ENCODE results near the gene PRR7.

PRR7 gene

GRCh38 chr5:177469750-177470525, 23.3 kb downstream of the PRR7 start:
- no peak for DNase-seq (ENCODE audit: low read depth)

- no peak for DNase-seq (ENCODE audit: low read depth)
Measured at GRCh38 chr5:177470759-177471536, 24.3 kb downstream of the PRR7 start.

GRCh38 chr5:177471610-177472356, 25.2 kb downstream of the PRR7 start:
- DNase-seq (ENCODE audit: low read depth) = no peak

GRCh38 chr5:177472460-177473442, 26.1 kb downstream of the PRR7 start:
- no peak for DNase-seq (ENCODE audit: low read depth)

- no peak for DNase-seq (ENCODE audit: low read depth)
Measured at GRCh38 chr5:177473443-177474001, 26.9 kb downstream of the PRR7 start, which contains the start of gene DBN1. TSS of gene DBN1 (minus strand) at chr5:177473634. CDS start at chr5:177473521, 113 bp downstream.

- no peak for DNase-seq (ENCODE audit: low read depth)
Measured at GRCh38 chr5:177474002-177474476, 27.4 kb downstream of the PRR7 start.

- no peak for DNase-seq (ENCODE audit: low read depth)
Measured at GRCh38 chr5:177474846-177475562, 28.4 kb downstream of the PRR7 start.

GRCh38 chr5:177475563-177476427, 29.2 kb downstream of the PRR7 start:
- DNase-seq (ENCODE audit: low read depth) = no peak

- no peak for DNase-seq (ENCODE audit: low read depth)
Measured at GRCh38 chr5:177476531-177477233, 30.1 kb downstream of the PRR7 start.

- DNase-seq (ENCODE audit: low read depth) = no peak
Measured at GRCh38 chr5:177477701-177478477, 31.3 kb downstream of the PRR7 start.

- no peak for DNase-seq (ENCODE audit: low read depth)
Measured at GRCh38 chr5:177478711-177479646, 32.4 kb downstream of the PRR7 start.

GRCh38 chr5:177479774-177480173, 33.2 kb downstream of the PRR7 start:
- DNase-seq (ENCODE audit: low read depth) = no peak

GRCh38 chr5:177482359-177482795, 35.8 kb downstream of the PRR7 start:
- no peak for DNase-seq (ENCODE audit: low read depth)

GRCh38 chr5:177483042-177483441, 36.4 kb downstream of the PRR7 start:
- no peak for DNase-seq (ENCODE audit: low read depth)

- DNase-seq (ENCODE audit: low read depth) = no peak
Measured at GRCh38 chr5:177483994-177484901, 37.6 kb downstream of the PRR7 start.
